Loucy (cell line): Measurements from ENCODE around the gene DRD2.

Experiments used
- EZH2phosphoT487 ChIP-seq: fragments of 200-600 bp; IDR thresholded peaks from 2 replicates; pipeline ENCODE4 v1.6.1; 2018; ENCODE audit warnings: antibody characterized with exemption, mild to moderate bottlenecking, moderate library complexity, borderline replicate concordance
- TF ChIP-seq, protein P1 (sequence below): fragments of 200-600 bp; sonication (generic); conservative IDR thresholded peaks from 2 replicates; pipeline ENCODE4 v1.5.1; 2014; ENCODE audit warnings: mild to moderate bottlenecking, antibody characterized with exemption, low read length

DNA sequence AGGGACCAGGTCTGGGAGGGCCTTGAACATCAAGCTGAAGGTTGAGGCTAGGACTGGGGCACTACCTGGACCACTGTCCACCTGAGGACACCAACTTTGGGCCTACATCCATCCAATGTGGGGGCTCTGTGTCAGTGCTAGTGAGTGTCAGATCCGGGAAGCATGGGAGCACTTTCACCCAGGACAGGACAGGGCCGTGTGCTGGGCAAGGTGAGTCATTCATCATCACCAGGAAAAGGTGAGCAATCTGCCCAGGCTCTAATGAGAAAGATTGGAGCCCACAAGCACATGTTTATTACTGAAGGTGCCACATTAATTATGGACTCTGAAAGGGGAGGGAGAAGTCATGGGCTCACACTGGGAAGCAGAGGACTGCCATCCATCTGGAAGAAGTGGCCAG is 39.7 kb upstream of the DRD2 start:
- TF ChIP-seq, protein P1, sequence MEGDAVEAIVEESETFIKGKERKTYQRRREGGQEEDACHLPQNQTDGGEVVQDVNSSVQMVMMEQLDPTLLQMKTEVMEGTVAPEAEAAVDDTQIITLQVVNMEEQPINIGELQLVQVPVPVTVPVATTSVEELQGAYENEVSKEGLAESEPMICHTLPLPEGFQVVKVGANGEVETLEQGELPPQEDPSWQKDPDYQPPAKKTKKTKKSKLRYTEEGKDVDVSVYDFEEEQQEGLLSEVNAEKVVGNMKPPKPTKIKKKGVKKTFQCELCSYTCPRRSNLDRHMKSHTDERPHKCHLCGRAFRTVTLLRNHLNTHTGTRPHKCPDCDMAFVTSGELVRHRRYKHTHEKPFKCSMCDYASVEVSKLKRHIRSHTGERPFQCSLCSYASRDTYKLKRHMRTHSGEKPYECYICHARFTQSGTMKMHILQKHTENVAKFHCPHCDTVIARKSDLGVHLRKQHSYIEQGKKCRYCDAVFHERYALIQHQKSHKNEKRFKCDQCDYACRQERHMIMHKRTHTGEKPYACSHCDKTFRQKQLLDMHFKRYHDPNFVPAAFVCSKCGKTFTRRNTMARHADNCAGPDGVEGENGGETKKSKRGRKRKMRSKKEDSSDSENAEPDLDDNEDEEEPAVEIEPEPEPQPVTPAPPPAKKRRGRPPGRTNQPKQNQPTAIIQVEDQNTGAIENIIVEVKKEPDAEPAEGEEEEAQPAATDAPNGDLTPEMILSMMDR = no peak
- no peak for TF ChIP-seq EZH2phosphoT487
